SU-DHL-6 (cell line): Measurements from ENCODE around the gene PPP2R5D.

ENCODE experiments used
- CTCF ChIP-seq: fragments of 200-600 bp; sonication (generic); IDR thresholded peaks from one replicate; pipeline ENCODE4 v1.5.1; 2017; ENCODE audit warnings: antibody characterized with exemption, mild to moderate bottlenecking, low read length, moderate library complexity; ENCODE audit not compliant: insufficient read depth, poor library complexity, severe bottlenecking
- EZH2phosphoT487 ChIP-seq: fragments of 200-600 bp; sonication (generic), shearing (Covaris generic); conservative IDR thresholded peaks from 2 replicates; pipeline ENCODE4 v1.6.1; 2018; ENCODE audit warnings: mild to moderate bottlenecking, antibody characterized with exemption, low read length, moderate library complexity, mixed read lengths

GRCh38 chr6:43029120-43029519 is 44.8 kb downstream of the PPP2R5D start:
- TF ChIP-seq CTCF (no peak), EZH2phosphoT487 (no peak)
